Forelimb muscle (tissue), 1 donor: ENCODE data around the gene LOXL1. TPM values are rescaled to one million over a fixed set of nuclear protein-coding genes. Genes with fewer than 3 reads are reported as not detected.
"Not testable (repeated sequence)": the region's sequence is repeated elsewhere in the genome, so short reads cannot be mapped to it uniquely, and the experiment has no call there.

ENCODE experiments used
- DNase-seq: peaks from one replicate; pipeline ENCODE4 v3.0.0-alpha.2; 2013; ENCODE audit warnings: low read depth
- polyA plus RNA-seq: library from polyadenylated mRNA; unstranded; fragments of 120-200 nt; gene quantifications from one replicate; pipeline ENCODE4 v1.2.1, GENCODE V29; 2013; ENCODE audit not compliant: insufficient read length

The LOXL1 gene
- polyA plus RNA-seq, 1 donor, result 29.7 TPM

- not testable (repeated sequence) for DNase-seq
These were observed 47.5 kb downstream of the LOXL1 start for GRCh38 chr15:73973683-73974200.

GRCh38 chr15:73975440-73976125 is 49.3 kb downstream of the LOXL1 start:
- DNase-seq, result not testable (repeated sequence)

GRCh38 chr15:73978896-73979295 is 52.6 kb downstream of the LOXL1 start:
- DNase-seq, result no peak

- DNase-seq, result no peak
These were observed 53.4 kb downstream of the LOXL1 start for GRCh38 chr15:73979636-73980035.

- DNase-seq, result no peak
These were observed 55.5 kb downstream of the LOXL1 start for GRCh38 chr15:73981761-73982221.

- peak; percentile 61 for DNase-seq
These were observed 56.1 kb downstream of the LOXL1 start for GRCh38 chr15:73982222-73982962.

- no peak for DNase-seq
These were observed 57.0 kb downstream of the LOXL1 start for GRCh38 chr15:73983211-73983727.

- DNase-seq, result no peak
These were observed 57.5 kb downstream of the LOXL1 start for GRCh38 chr15:73983773-73984172.

- no peak for DNase-seq
These were observed 58.1 kb downstream of the LOXL1 start for GRCh38 chr15:73984208-73984979.

- no peak for DNase-seq
These were observed 59.0 kb downstream of the LOXL1 start for GRCh38 chr15:73985101-73985873.

GRCh38 chr15:73986055-73986775 is 60.0 kb downstream of the LOXL1 start:
- no peak for DNase-seq

- no peak for DNase-seq
These were observed 60.5 kb downstream of the LOXL1 start for GRCh38 chr15:73986776-73987056.

- no peak for DNase-seq
These were observed 61.0 kb downstream of the LOXL1 start for GRCh38 chr15:73987250-73987649.

- no peak for DNase-seq
These were observed 61.6 kb downstream of the LOXL1 start for GRCh38 chr15:73987681-73988444.

- DNase-seq, result no peak
These were observed 62.2 kb downstream of the LOXL1 start for GRCh38 chr15:73988445-73988969.

- DNase-seq, result no peak
These were observed 62.9 kb downstream of the LOXL1 start for GRCh38 chr15:73989001-73989798.

- no peak for DNase-seq
These were observed 64.2 kb downstream of the LOXL1 start for GRCh38 chr15:73990250-73991005.

GRCh38 chr15:73991260-73991659 is 65.0 kb downstream of the LOXL1 start:
- DNase-seq, result no peak
